ENCODE measurements around the gene CEP43. TPM values are rescaled to one million over a fixed set of nuclear protein-coding genes. Genes with fewer than 3 reads are reported as not detected.

The CEP43 gene
- total RNA-seq, 1 donor from 2014 or later = 11.8 TPM

DNA sequence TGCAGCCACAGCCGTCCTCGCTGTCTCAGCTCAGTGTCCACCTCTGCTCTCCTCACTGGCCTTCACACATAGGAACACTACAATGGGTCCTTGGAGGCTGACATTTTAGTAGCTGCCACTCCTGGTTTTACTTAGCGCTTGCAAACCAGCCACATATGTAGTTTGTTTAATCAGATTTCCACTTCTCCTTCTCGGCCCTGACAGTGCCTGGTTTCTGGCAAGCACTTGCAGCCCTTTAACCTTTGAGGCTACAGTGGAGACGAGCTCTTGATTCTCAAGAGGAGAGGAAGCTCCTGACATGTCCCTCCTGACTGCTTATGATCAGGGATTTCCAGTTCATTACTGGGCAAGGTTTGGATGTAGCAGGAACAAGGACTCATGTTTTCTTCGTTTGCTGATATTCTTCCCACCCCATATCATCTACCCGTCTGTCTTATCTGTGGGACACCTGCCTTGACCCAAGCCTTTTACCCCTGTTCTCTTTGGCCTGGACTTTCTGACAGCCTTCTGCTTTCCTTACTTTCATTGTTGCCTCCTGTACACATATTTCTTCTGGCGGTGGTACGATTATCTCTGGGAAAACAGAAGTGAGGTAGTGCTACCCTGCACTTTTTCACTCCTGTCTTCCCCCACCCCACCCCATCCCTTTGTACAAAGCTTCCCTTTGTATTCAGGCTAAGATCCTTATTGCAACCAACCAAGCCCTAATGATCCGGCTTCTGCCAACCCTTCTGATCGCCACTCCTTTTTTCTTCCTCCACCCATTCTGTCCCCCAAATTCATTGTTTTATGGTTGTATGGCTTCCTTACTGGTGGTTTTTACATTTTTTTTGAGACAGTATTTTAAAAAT, 31.2 kb downstream of the CEP43 start:
- peaks cover 11% of the 10 kb centered on the region for H3K36me3 ChIP-seq (ENCODE audit: control insufficient read depth, insufficient read depth, low read length)
- no peak for DNase-seq (ENCODE audit: low read depth)

DNA sequence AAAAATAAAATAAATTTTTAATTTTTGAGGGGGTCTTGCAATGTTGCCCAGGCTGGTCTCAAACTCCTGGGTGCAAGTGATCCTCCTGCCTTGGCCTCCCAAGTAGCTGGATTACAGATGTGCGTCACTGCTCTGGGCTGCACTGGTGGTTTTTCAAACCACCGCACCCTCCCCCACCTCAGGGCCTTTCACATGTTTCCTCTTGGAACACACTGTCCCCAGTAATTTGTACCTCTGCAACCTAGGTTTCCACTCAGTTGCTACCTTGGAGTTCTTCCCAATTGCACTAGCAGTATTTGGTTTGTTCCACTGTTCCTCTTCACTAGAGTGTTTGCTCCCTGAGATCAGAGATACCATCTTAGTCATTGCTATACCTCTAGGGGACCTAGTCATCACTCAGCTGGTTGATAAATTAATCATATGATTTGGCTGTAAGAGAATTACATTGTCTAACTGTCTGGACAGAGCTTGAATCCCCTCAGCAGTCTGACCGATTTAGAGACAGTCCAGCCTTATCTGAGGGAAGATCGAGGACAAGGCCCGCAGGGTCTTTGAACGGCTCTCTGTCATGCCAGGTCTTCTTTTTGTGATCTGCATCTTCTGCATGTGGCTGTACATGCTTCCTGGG, 32.0 kb downstream of the CEP43 start:
- no peak for FAIRE-seq
- H3K36me3 ChIP-seq (ENCODE audit: control insufficient read depth, insufficient read depth, low read length) = peaks cover 9% of the 10 kb centered on the region
- H3K4me3 ChIP-seq (ENCODE audit: low read depth, low read length) = no peak overlapping the region
- TF ChIP-seq, protein P1, sequence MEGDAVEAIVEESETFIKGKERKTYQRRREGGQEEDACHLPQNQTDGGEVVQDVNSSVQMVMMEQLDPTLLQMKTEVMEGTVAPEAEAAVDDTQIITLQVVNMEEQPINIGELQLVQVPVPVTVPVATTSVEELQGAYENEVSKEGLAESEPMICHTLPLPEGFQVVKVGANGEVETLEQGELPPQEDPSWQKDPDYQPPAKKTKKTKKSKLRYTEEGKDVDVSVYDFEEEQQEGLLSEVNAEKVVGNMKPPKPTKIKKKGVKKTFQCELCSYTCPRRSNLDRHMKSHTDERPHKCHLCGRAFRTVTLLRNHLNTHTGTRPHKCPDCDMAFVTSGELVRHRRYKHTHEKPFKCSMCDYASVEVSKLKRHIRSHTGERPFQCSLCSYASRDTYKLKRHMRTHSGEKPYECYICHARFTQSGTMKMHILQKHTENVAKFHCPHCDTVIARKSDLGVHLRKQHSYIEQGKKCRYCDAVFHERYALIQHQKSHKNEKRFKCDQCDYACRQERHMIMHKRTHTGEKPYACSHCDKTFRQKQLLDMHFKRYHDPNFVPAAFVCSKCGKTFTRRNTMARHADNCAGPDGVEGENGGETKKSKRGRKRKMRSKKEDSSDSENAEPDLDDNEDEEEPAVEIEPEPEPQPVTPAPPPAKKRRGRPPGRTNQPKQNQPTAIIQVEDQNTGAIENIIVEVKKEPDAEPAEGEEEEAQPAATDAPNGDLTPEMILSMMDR (IDR thresholded peaks at IDR 0.05; ENCODE audit: insufficient read depth, low read length, severe bottlenecking) = no peak
- peak; percentile 68 for DNase-seq (ENCODE audit: low read depth)
- H3K27me3 ChIP-seq (ENCODE audit: control insufficient read depth, insufficient read depth, low read length) = no peaks in the 10 kb centered on the region

More for the DNA sequence above, 31.2 kb downstream of the CEP43 start:
- TF ChIP-seq, protein P1 (IDR thresholded peaks at IDR 0.05; ENCODE audit: insufficient read depth, low read length, severe bottlenecking) = no peak
- Histone ChIP-seq H3K4me3 (ENCODE audit: low read depth, low read length) (no peak overlapping the region), H3K27me3 (ENCODE audit: control insufficient read depth, insufficient read depth, low read length) (no peaks in the 10 kb centered on the region)
- FAIRE-seq = no peak

DNA sequence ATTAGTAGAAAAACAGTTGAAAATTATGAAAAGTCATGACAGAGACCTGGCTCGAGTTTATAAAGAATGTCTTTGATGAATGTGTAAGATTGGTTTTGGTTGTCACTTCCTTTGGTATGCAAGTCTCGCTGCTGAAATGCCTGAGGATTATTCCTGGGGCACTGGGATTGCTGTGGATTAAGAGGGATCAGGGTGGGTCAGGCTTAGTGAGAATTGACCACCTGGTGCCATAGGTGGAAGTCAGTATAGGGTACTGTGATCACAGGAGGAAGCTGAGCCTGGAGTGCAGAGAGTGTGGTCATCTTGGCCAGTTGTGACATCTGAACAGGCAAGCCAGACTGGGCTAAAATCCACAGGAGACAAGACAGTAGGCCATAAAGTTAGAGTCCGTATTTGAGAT, 34.9 kb downstream of the CEP43 start:
- Histone ChIP-seq H3K27me3 (ENCODE audit: control insufficient read depth, insufficient read depth, low read length) (no peaks in the 10 kb centered on the region), H3K36me3 (ENCODE audit: control insufficient read depth, insufficient read depth, low read length) (peaks cover 8% of the 10 kb centered on the region), H3K4me3 (ENCODE audit: low read depth, low read length) (no peak overlapping the region)
- FAIRE-seq (no peak), DNase-seq (ENCODE audit: low read depth) (no peak)
- TF ChIP-seq, protein P1 (IDR thresholded peaks at IDR 0.05; ENCODE audit: insufficient read depth, low read length, severe bottlenecking) = no peak

DNA sequence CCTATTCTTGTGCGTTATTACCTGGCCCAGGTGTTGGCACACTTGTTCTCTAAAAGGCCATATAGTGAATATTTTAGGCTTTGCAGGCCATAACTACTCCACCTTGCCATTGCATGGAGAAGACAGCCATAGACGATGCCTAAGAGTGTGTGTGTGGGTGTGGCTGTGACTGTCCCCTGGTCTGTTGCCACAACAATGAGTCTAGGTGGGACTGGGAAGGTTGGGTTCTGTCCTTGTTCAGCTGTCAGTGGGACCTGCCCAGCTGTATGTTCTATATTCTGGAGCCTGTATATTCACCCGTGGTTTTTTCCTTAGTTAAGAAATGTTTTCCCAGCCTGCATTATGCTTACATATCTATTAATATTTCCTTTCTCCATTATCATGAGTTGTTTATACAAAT, 38.6 kb downstream of the CEP43 start:
- DNase-seq (ENCODE audit: low read depth) (no peak), FAIRE-seq (no peak)
- Histone ChIP-seq H3K36me3 (ENCODE audit: control insufficient read depth, insufficient read depth, low read length) (peaks cover 2% of the 10 kb centered on the region), H3K27me3 (ENCODE audit: control insufficient read depth, insufficient read depth, low read length) (no peaks in the 10 kb centered on the region), H3K4me3 (ENCODE audit: low read depth, low read length) (no peak overlapping the region)
- TF ChIP-seq, protein P1 (IDR thresholded peaks at IDR 0.05; ENCODE audit: insufficient read depth, low read length, severe bottlenecking) = no peak

DNA sequence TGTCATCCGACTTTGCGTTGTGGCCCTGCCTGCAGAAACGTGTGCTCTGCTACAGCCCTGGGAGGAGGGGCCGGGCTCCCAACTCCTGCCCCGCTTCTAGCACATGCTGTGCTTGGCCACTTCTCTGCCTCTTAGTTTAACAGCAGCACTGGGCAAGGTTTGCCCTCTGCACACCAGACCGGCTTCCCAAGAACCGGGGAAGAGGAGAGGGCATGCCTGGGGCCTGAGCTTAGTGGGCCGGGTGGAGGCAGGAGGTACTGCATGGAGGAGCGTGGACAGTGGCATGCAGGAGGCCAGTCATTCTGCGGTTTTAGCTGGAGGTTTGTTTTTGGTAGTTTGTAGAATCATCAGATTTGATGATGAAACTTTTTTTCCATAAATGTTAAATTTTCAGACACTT, 45.5 kb downstream of the CEP43 start:
- FAIRE-seq = no peak

More for the DNA sequence above, 45.5 kb downstream of the CEP43 start:
- H3K27me3 ChIP-seq (ENCODE audit: control insufficient read depth, insufficient read depth, low read length) = no peaks in the 10 kb centered on the region
- no peaks in the 10 kb centered on the region for H3K36me3 ChIP-seq (ENCODE audit: control insufficient read depth, insufficient read depth, low read length)
- no peak for DNase-seq (ENCODE audit: low read depth)
- no peak overlapping the region for H3K4me3 ChIP-seq (ENCODE audit: low read depth, low read length)
- TF ChIP-seq, protein P1 (IDR thresholded peaks at IDR 0.05; ENCODE audit: insufficient read depth, low read length, severe bottlenecking) = no peak
